H1 (cell line): ENCODE results near the gene RASL10B. TPM values are rescaled to one million over a fixed set of nuclear protein-coding genes. Genes with fewer than 3 reads are reported as not detected.

Experiments used
- CTCF ChIA-PET: fragments of 300-600 bp; sonication (Branson Sonifier 250); formaldehyde crosslinking; loops from one replicate; lab custom pipeline; 2021; ENCODE audit not compliant: partially characterized antibody; lab: Charles Lee
- POLR2A ChIA-PET: fragments of 300-600 bp; sonication (Branson Sonifier 250); formaldehyde crosslinking; loops from one replicate; lab custom pipeline; 2021; ENCODE audit warnings: inconsistent platforms; ENCODE audit not compliant: partially characterized antibody; lab: Charles Lee
- DNase-seq, 2 experiments: peaks; one replicate each; pipeline versions ENCODE4 v3.0.0 to v3.0.0-alpha.2; 2010 to 2022; ENCODE audit warnings: low spot score in 2 of 2, low read depth in 1 of 2, mixed read lengths in 1 of 2
- FAIRE-seq: peaks from 2 replicates; lab custom pipeline; 2011; peaks lifted over from hg19 to GRCh38; lab: Jason Lieb, UNC
- H2AFZ ChIP-seq: 2 replicates; pipeline ENCODE4 v1.8.1; 2012; ENCODE audit warnings: low read length, inconsistent platforms
- H2AK5ac ChIP-seq: 2 replicates; pipeline ENCODE4 v1.6.1; 2013; ENCODE audit warnings: low read depth, low read length
- H2BK120ac ChIP-seq: replicated peaks from 2 replicates; pipeline ENCODE3; 2013; ENCODE audit warnings: low read depth, low read length, inconsistent platforms
- H2BK12ac ChIP-seq: 2 replicates; pipeline ENCODE4 v1.6.1; 2013; ENCODE audit warnings: low read depth, low read length
- H2BK15ac ChIP-seq: 2 replicates; pipeline ENCODE4 v1.6.1; 2013; ENCODE audit warnings: low read length
- H2BK20ac ChIP-seq: 2 replicates; pipeline ENCODE4 v1.6.1; 2013; ENCODE audit warnings: low read length
- H2BK5ac ChIP-seq: 2 replicates; pipeline ENCODE4 v1.6.1; 2013; ENCODE audit warnings: low read depth, low read length
- H3K14ac ChIP-seq: 2 replicates; pipeline ENCODE4 v1.6.1; 2013; ENCODE audit warnings: inconsistent platforms; ENCODE audit not compliant: insufficient read length
- H3K18ac ChIP-seq: 2 replicates; pipeline ENCODE4 v1.6.1; 2013; ENCODE audit warnings: low read length; ENCODE audit errors: extremely low read depth
- H3K23ac ChIP-seq: 2 replicates; pipeline ENCODE4 v1.6.1; 2013; ENCODE audit warnings: inconsistent platforms; ENCODE audit not compliant: insufficient read length
- H3K23me2 ChIP-seq: 2 replicates; pipeline ENCODE4 v1.6.1; 2013; ENCODE audit warnings: low read depth, low read length
- H3K27ac ChIP-seq: 2 replicates; pipeline ENCODE4 v1.6.1; 2011; ENCODE audit warnings: low read depth, low read length, inconsistent platforms
- H3K27me3 ChIP-seq, 4 experiments: replicated peaks in 1 of 4; 1 replicate in 1 of 4; 2 replicates in 3 of 4; pipeline versions ENCODE4 v1.6.1 to v1.8.1; 2011 to 2013; ENCODE audit warnings: low read length in 3 of 4, mild to moderate bottlenecking in 3 of 4, inconsistent platforms in 2 of 4, mixed read lengths in 2 of 4, moderate library complexity in 1 of 4; ENCODE audit not compliant: control insufficient read depth in 3 of 4, insufficient read depth in 3 of 4; ENCODE audit errors: extremely low read depth in 1 of 4
- H3K36me3 ChIP-seq, 4 experiments: 2 replicates each; pipeline versions ENCODE4 v1.6.1 to v1.8.1; 2011 to 2013; ENCODE audit warnings: mild to moderate bottlenecking in 4 of 4, low read length in 3 of 4, moderate library complexity in 2 of 4, control low read depth in 1 of 4, inconsistent platforms in 1 of 4; ENCODE audit not compliant: insufficient read depth in 4 of 4, control insufficient read depth in 2 of 4
- H3K4ac ChIP-seq: replicated peaks from 2 replicates; pipeline ENCODE3; 2013; ENCODE audit warnings: low read length, low read depth, mixed read lengths, inconsistent platforms; ENCODE audit not compliant: insufficient read length
- H3K4me1 ChIP-seq, 4 experiments: replicated peaks in 1 of 4; 1 replicate in 1 of 4; 2 replicates in 3 of 4; pipeline versions ENCODE4 v1.6.1 to v1.8.1; 2011 to 2013; ENCODE audit warnings: low read length in 3 of 4, inconsistent platforms in 2 of 4, mixed read lengths in 1 of 4; ENCODE audit not compliant: insufficient read depth in 4 of 4, control insufficient read depth in 3 of 4
- H3K4me2 ChIP-seq, 2 experiments: 2 replicates each; pipeline versions ENCODE4 v1.6.1 to v1.8.1; 2011 to 2013; ENCODE audit warnings: low read depth in 2 of 2, low read length in 2 of 2, control low read depth in 1 of 2, inconsistent platforms in 1 of 2, mild to moderate bottlenecking in 1 of 2; ENCODE audit not compliant: insufficient read depth in 1 of 2
- H3K4me3 ChIP-seq, 4 experiments: fragments of 200-600, 300-600 bp in 1 of 4; sonication (generic), shearing (Covaris generic), sonication (Bioruptor Twin) in 1 of 4; 2 replicates each; pipeline versions ENCODE4 v1.5.1 to v1.8.1; 2011 to 2016; ENCODE audit warnings: low read length in 4 of 4, low read depth in 3 of 4, control low read depth in 2 of 4, inconsistent platforms in 2 of 4, mild to moderate bottlenecking in 2 of 4, mixed read lengths in 1 of 4, moderate library complexity in 1 of 4; ENCODE audit not compliant: insufficient read depth in 2 of 4; ENCODE audit errors: extremely low read depth in 1 of 4
- H3K56ac ChIP-seq: replicated peaks from 2 replicates; pipeline ENCODE3; 2013; ENCODE audit warnings: low read depth, mild to moderate bottlenecking, mixed read lengths, low read length, inconsistent platforms; ENCODE audit not compliant: insufficient read length
- H3K79me1 ChIP-seq: 2 replicates; pipeline ENCODE4 v1.6.1; 2013; ENCODE audit warnings: low read depth, low read length, control low read depth
- H3K79me2 ChIP-seq, 2 experiments: 2 replicates each; pipeline versions ENCODE4 v1.6.1 to v1.8.1; 2012 to 2013; ENCODE audit warnings: low read length in 2 of 2, mild to moderate bottlenecking in 2 of 2, inconsistent platforms in 1 of 2; ENCODE audit not compliant: insufficient read depth in 2 of 2, control insufficient read depth in 1 of 2
- H3K9ac ChIP-seq, 4 experiments: replicated peaks in 1 of 4; 1 replicate in 1 of 4; 2 replicates in 3 of 4; pipeline versions ENCODE4 v1.6.1 to v1.8.1; 2011 to 2013; ENCODE audit warnings: low read depth in 3 of 4, low read length in 3 of 4, control low read depth in 2 of 4, mild to moderate bottlenecking in 2 of 4, moderate library complexity in 2 of 4, inconsistent platforms in 1 of 4; ENCODE audit errors: extremely low read depth in 1 of 4
- H3K9me3 ChIP-seq, 2 experiments: 2 replicates each; pipeline versions ENCODE4 v1.6.1 to v1.8.1; 2012 to 2013; ENCODE audit warnings: mild to moderate bottlenecking in 2 of 2, moderate library complexity in 2 of 2, control low read depth in 1 of 2, inconsistent platforms in 1 of 2, low read depth in 1 of 2, low read length in 1 of 2, mixed read lengths in 1 of 2; ENCODE audit not compliant: insufficient read depth in 2 of 2
- H4K20me1 ChIP-seq, 2 experiments: replicated peaks in 1 of 2; 2 replicates each; pipeline versions ENCODE3 to v1.8.1; 2011 to 2013; ENCODE audit warnings: inconsistent platforms in 2 of 2, low read length in 2 of 2, mild to moderate bottlenecking in 1 of 2; ENCODE audit not compliant: insufficient read depth in 2 of 2, control insufficient read depth in 1 of 2
- H4K5ac ChIP-seq: 2 replicates; pipeline ENCODE4 v1.6.1; 2013; ENCODE audit warnings: low read length, low read depth, mixed read lengths, inconsistent platforms; ENCODE audit not compliant: insufficient read length
- H4K8ac ChIP-seq: 2 replicates; pipeline ENCODE4 v1.8.0; 2013; ENCODE audit warnings: mild to moderate bottlenecking, moderate library complexity, low read length, inconsistent platforms; ENCODE audit not compliant: insufficient read depth; ENCODE audit errors: extremely low read depth
- H4K91ac ChIP-seq: replicated peaks from 2 replicates; pipeline ENCODE3; 2013; ENCODE audit warnings: low read length, mixed read lengths, inconsistent platforms; ENCODE audit not compliant: insufficient read length
- ASH2L ChIP-seq: fragments of 200-600, 300-600 bp; sonication (generic); IDR thresholded peaks from one replicate; pipeline ENCODE4 v1.7.1; 2017; ENCODE audit warnings: low read length
- CTBP2 ChIP-seq: IDR thresholded peaks from 2 replicates; pipeline ENCODE4 v1.7.0; 2011; ENCODE audit warnings: borderline replicate concordance, mild to moderate bottlenecking, moderate library complexity, mixed read lengths, low read length; ENCODE audit not compliant: insufficient read depth, insufficient read length
- SIX5 ChIP-seq: IDR thresholded peaks from 2 replicates; pipeline ENCODE4 v1.6.1; 2011; ENCODE audit warnings: mild to moderate bottlenecking, low read depth, low read length
- WGBS, 2 experiments: shearing (Covaris generic) in 1 of 2; methylation state at CpG; one replicate each; pipeline versions ENCODE4 v1.1.6 to v1.1.7; 2013 to 2015; ENCODE audit warnings: low lambda C conversion rate in 2 of 2, mixed read lengths in 2 of 2, inconsistent platforms in 1 of 2, low coverage in 1 of 2, missing lambda C conversion rate in 1 of 2; ENCODE audit not compliant: insufficient replicate concordance in 2 of 2, insufficient coverage in 1 of 2, insufficient read length in 1 of 2; ENCODE audit errors: extremely low coverage in 1 of 2, missing lambda C conversion rate in 1 of 2; 5-methylcytosine and 5-hydroxymethylcytosine counted together
- polyA plus RNA-seq, 7 experiments: library from polyadenylated mRNA; depleted of rRNA in 3 of 7; stranded (reverse) in 5 of 7; unstranded in 2 of 7; fragments of >200 nt in 5 of 7; fragments of 200-250 nt in 2 of 7; gene quantifications; 1 replicate in 5 of 7; 2 replicates in 1 of 7; 4 replicates in 1 of 7; pipeline versions ENCODE4 v1.2.1 to v1.2.3, GENCODE V29; 2011 to 2013; ENCODE audit warnings: missing spikeins in 2 of 7, mixed read lengths in 2 of 7
- total RNA-seq: library from RNA; stranded (reverse); fragmentation: NEBNext Ultra II Directional; extraction: Animal tissue kit (Norgen Biotek cat#: 25700); gene quantifications from 2 replicates; pipeline ENCODE4 v1.2.1, GENCODE V29; 2021

RASL10B gene
- total and polyA plus RNA-seq, 2 of the 8 experiments (the other 6 are each of a cell fraction or from before 2014, with no cell fraction given): 17.5 to 22.8 TPM

- ChIA-PET CTCF (interaction anchor here (1.4 kb wide), 1 partner anchor 12 kb away, joined by 5 read pairs; no protein-coding TSS in a partner anchor), POLR2A (interaction anchor here (1.0 kb wide), 1 partner anchor 163 kb away, joined by 3 read pairs; no protein-coding TSS in a partner anchor)
- no peak overlapping the region for H4K5ac ChIP-seq
- no peak overlapping the region for H2BK5ac ChIP-seq
- H3K36me3 ChIP-seq: peaks cover 0 to 8% (median 0%) of the 10 kb centered on the region in 4 experiments; a peak in 1 of 8 replicates
- H2AFZ ChIP-seq: no peak overlapping the region
- no peak overlapping the region for H3K18ac ChIP-seq
- peaks cover 0 to 14% of the 10 kb centered on the region in 2 experiments for H4K20me1 ChIP-seq
- peaks cover 0 to 9% (median 0%) of the 10 kb centered on the region in 4 experiments; a peak in 4 of 7 replicates for H3K4me1 ChIP-seq
- no peak overlapping the region for H4K8ac ChIP-seq
- DNase-seq: no peak
- no peaks in the 10 kb centered on the region for H3K79me2 ChIP-seq
- H3K27ac ChIP-seq: no peak overlapping the region
- H3K4ac ChIP-seq: no peak overlapping the region
- no peak overlapping the region for H4K91ac ChIP-seq
- 80% methylated on average over 7 of the region's 7 CpGs; no CpG with 5 or more reads in 1 of the 2 experiments for WGBS, 2 experiments
- no peak overlapping the region for H2BK120ac ChIP-seq
- no peak overlapping the region for H3K14ac ChIP-seq
- no peak for FAIRE-seq
- no peak overlapping the region for H2BK15ac ChIP-seq
- no peak overlapping the region for H3K4me3 ChIP-seq
- no peaks in the 10 kb centered on the region; the same call in 1 of the 2 replicates for H3K79me1 ChIP-seq
- H3K23ac ChIP-seq: no peak overlapping the region
- H3K9me3 ChIP-seq: peaks cover 8 to 11% of the 10 kb centered on the region in 2 experiments; a peak in 2 of 4 replicates
- TF ChIP-seq SIX5 (no peak), CTBP2 (no peak), ASH2L (no peak)
- H3K56ac ChIP-seq: no peak overlapping the region
- no peak overlapping the region for H2BK12ac ChIP-seq
- H3K9ac ChIP-seq: no peak overlapping the region
- peaks cover 11 to 39% (median 34%) of the 10 kb centered on the region in 4 experiments for H3K27me3 ChIP-seq
- H2AK5ac ChIP-seq: no peak overlapping the region
- no peak overlapping the region for H3K4me2 ChIP-seq
- H2BK20ac ChIP-seq: no peak overlapping the region
- H3K23me2 ChIP-seq: peaks cover 5% of the 10 kb centered on the region; the same call in 1 of the 2 replicates
These were observed 11.1 kb downstream of the RASL10B start for GRCh38 chr17:35742496-35742895.
